IPS-11a (cell line): Measurements from ENCODE around the gene NTSR1.

Source experiments
- H3K4me3 ChIP-seq: one replicate; pipeline ENCODE4 v1.5.1; 2013; ENCODE audit warnings: low read depth, low read length, control low read depth

Gene NTSR1

GRCh38 chr20:62752671-62753501, 44.2 kb downstream of the NTSR1 start:
- H3K4me3 ChIP-seq, result no peak overlapping the region

- H3K4me3 ChIP-seq, result no peak overlapping the region
Measured at GRCh38 chr20:62753626-62754025, 45.0 kb downstream of the NTSR1 start.

- H3K4me3 ChIP-seq, result no peak overlapping the region
Measured at GRCh38 chr20:62754122-62754990, 45.7 kb downstream of the NTSR1 start.

- H3K4me3 ChIP-seq, result no peak overlapping the region
Measured at GRCh38 chr20:62754991-62755356, 46.3 kb downstream of the NTSR1 start.

GRCh38 chr20:62755817-62756724, 47.4 kb downstream of the NTSR1 start:
- H3K4me3 ChIP-seq, result no peak overlapping the region

- no peak overlapping the region for H3K4me3 ChIP-seq
Measured at GRCh38 chr20:62758226-62758912, 49.7 kb downstream of the NTSR1 start.

GRCh38 chr20:62759981-62760431, 51.4 kb downstream of the NTSR1 start:
- no peak overlapping the region for H3K4me3 ChIP-seq

GRCh38 chr20:62760471-62760855, 51.8 kb downstream of the NTSR1 start:
- H3K4me3 ChIP-seq, result no peak overlapping the region

- H3K4me3 ChIP-seq, result no peak overlapping the region
Measured at GRCh38 chr20:62760856-62761758, 52.5 kb downstream of the NTSR1 start.

GRCh38 chr20:62761759-62762131, 53.1 kb downstream of the NTSR1 start:
- H3K4me3 ChIP-seq, result no peak overlapping the region

GRCh38 chr20:62762376-62762775, 53.7 kb downstream of the NTSR1 start:
- H3K4me3 ChIP-seq, result no peak overlapping the region

GRCh38 chr20:62762801-62763368, 54.2 kb downstream of the NTSR1 start:
- no peak overlapping the region for H3K4me3 ChIP-seq

- H3K4me3 ChIP-seq, result no peak overlapping the region
Measured at GRCh38 chr20:62763404-62763803, 54.8 kb downstream of the NTSR1 start.

- H3K4me3 ChIP-seq, result no peak overlapping the region
Measured at GRCh38 chr20:62764156-62764935, 55.7 kb downstream of the NTSR1 start.

- H3K4me3 ChIP-seq, result no peak overlapping the region
Measured at GRCh38 chr20:62765021-62765420, 56.4 kb downstream of the NTSR1 start.

- no peak overlapping the region for H3K4me3 ChIP-seq
Measured at GRCh38 chr20:62765432-62766070, 56.9 kb downstream of the NTSR1 start.

- H3K4me3 ChIP-seq, result no peak overlapping the region
Measured at GRCh38 chr20:62766071-62766450, 57.4 kb downstream of the NTSR1 start.

- no peak overlapping the region for H3K4me3 ChIP-seq
Measured at GRCh38 chr20:62766716-62767115, 58.1 kb downstream of the NTSR1 start.
